SKM-1 (cell line): ENCODE measurements around the gene TLR8.

Experiments
- DNase-seq: peaks from one replicate; lab custom pipeline; 2025; ENCODE audit not compliant: unreplicated experiment; lab: John Stamatoyannopoulos, UW

Gene TLR8

GRCh38 chrX:12965131-12965940 lies 58.9 kb downstream of the TLR8 start:
- DNase-seq: no peak

GRCh38 chrX:12966151-12966550 lies 59.7 kb downstream of the TLR8 start:
- no peak for DNase-seq

DNA sequence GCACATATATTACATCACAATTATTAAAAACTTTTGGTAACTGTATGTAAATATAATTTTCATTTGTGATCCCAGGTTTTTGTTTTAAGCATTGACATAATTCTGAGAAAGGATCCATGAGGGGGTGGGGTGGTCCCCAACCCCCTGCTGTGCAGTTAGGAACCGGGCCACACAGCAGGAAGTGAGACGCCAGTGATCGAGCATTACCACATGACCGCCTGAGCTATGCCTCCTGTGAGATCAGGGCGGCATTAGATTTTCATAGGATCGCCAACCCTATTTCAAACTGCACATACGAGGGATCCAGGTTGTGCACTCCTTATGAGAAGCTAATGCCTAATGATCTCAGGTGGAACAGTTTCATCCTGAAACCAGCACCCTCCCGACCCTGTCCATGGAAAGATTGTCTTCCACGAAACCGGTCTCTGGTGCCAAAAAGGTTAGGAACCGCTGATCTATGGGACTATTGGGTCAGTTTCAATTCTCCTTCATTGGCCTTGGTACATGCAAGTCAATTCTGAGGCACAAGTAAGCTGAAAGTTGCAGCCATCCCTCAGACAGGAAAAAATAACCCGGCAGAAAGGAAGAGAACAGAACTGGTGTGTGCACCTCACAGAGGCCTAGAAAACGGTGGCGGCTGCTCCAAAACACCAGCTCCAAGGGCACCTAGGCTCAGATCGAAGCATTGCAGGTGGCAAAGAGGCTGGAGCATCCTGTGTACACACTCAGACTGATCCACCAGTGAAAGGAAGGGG lies 61.5 kb downstream of the TLR8 start:
- DNase-seq: no peak

- DNase-seq: no peak
Observed at GRCh38 chrX:12970691-12971202, 64.3 kb downstream of the TLR8 start.

DNA sequence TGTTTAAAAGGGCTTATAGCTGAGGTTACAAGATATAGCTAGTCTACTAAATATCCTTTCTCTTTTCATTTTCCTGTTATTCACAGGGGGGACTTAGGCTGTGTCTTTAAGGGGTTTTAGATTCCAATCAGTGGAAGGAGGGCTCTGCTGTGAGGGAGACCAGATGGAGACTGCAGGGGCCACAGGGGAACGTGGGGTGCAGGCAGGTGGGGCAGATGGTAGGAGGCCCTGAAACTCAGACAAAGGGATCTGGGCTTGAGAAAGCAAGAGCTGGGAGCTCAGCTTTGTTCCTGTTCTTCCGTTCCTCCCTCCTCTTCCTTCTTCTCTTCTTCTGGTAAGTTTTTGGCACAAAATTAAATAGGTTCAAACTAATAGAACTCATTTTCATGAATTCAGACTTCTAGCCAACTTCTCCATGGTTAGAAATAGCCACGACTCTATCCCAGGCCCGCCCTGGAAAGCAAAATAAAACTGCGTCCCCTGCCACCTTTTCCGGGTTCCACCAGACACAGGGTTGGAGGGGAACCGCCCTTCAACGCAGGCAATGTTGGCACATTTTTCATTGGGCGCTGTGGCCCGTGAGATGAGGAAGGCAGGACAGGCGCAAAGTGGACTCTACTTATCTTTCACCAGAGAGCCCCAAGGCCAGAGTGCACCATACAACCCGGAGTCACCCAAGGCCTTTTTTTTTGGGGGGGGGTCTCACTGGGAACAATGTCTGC lies 65.0 kb downstream of the TLR8 start:
- DNase-seq: no peak

DNA sequence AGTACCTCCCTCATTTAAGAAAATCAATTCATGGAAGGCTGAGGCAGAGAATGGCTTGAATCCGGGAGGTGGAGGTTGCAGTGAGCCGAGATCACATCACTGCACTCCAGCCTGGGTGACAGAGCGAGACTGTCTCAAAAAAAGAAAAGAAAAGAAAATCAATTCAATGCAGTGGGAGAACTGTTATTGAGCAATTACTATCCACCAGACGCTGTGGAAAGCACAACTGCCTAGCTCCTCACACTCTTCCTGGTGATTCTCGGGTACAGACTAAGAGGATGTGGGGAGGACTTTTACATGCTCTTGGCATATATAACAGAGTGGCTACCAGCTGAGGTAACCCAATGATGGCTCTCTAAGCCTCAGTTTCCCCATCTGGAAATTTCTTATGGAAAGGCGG lies 65.8 kb downstream of the TLR8 start:
- no peak for DNase-seq
